H1 (cell line): ENCODE measurements around the gene DGUOK. TPM values are rescaled to one million over a fixed set of nuclear protein-coding genes. Genes with fewer than 3 reads are reported as not detected.

Source experiments
- CTCF ChIA-PET: fragments of 300-600 bp; sonication (Branson Sonifier 250); formaldehyde crosslinking; loops from one replicate; lab custom pipeline; 2021; ENCODE audit not compliant: partially characterized antibody; lab: Charles Lee
- POLR2A ChIA-PET: fragments of 300-600 bp; sonication (Branson Sonifier 250); formaldehyde crosslinking; loops from one replicate; lab custom pipeline; 2021; ENCODE audit warnings: inconsistent platforms; ENCODE audit not compliant: partially characterized antibody; lab: Charles Lee
- DNase-seq, 2 experiments: peaks; one replicate each; pipeline versions ENCODE4 v3.0.0 to v3.0.0-alpha.2; 2010 to 2022; ENCODE audit warnings: low spot score in 2 of 2, low read depth in 1 of 2, mixed read lengths in 1 of 2
- FAIRE-seq: peaks from 2 replicates; lab custom pipeline; 2011; peaks lifted over from hg19 to GRCh38; lab: Jason Lieb, UNC
- H2AFZ ChIP-seq: 2 replicates; pipeline ENCODE4 v1.8.1; 2012; ENCODE audit warnings: low read length, inconsistent platforms
- H2AK5ac ChIP-seq: 2 replicates; pipeline ENCODE4 v1.6.1; 2013; ENCODE audit warnings: low read depth, low read length
- H2BK120ac ChIP-seq: replicated peaks from 2 replicates; pipeline ENCODE3; 2013; ENCODE audit warnings: low read depth, low read length, inconsistent platforms
- H2BK12ac ChIP-seq: 2 replicates; pipeline ENCODE4 v1.6.1; 2013; ENCODE audit warnings: low read depth, low read length
- H2BK15ac ChIP-seq: 2 replicates; pipeline ENCODE4 v1.6.1; 2013; ENCODE audit warnings: low read length
- H2BK20ac ChIP-seq: 2 replicates; pipeline ENCODE4 v1.6.1; 2013; ENCODE audit warnings: low read length
- H2BK5ac ChIP-seq: 2 replicates; pipeline ENCODE4 v1.6.1; 2013; ENCODE audit warnings: low read depth, low read length
- H3K14ac ChIP-seq: 2 replicates; pipeline ENCODE4 v1.6.1; 2013; ENCODE audit warnings: inconsistent platforms; ENCODE audit not compliant: insufficient read length
- H3K18ac ChIP-seq: 2 replicates; pipeline ENCODE4 v1.6.1; 2013; ENCODE audit warnings: low read length; ENCODE audit errors: extremely low read depth
- H3K23ac ChIP-seq: 2 replicates; pipeline ENCODE4 v1.6.1; 2013; ENCODE audit warnings: inconsistent platforms; ENCODE audit not compliant: insufficient read length
- H3K23me2 ChIP-seq: 2 replicates; pipeline ENCODE4 v1.6.1; 2013; ENCODE audit warnings: low read depth, low read length
- H3K27ac ChIP-seq: 2 replicates; pipeline ENCODE4 v1.6.1; 2011; ENCODE audit warnings: low read depth, low read length, inconsistent platforms
- H3K27me3 ChIP-seq, 4 experiments: replicated peaks in 1 of 4; 1 replicate in 1 of 4; 2 replicates in 3 of 4; pipeline versions ENCODE4 v1.6.1 to v1.8.1; 2011 to 2013; ENCODE audit warnings: low read length in 3 of 4, mild to moderate bottlenecking in 3 of 4, inconsistent platforms in 2 of 4, mixed read lengths in 2 of 4, moderate library complexity in 1 of 4; ENCODE audit not compliant: control insufficient read depth in 3 of 4, insufficient read depth in 3 of 4; ENCODE audit errors: extremely low read depth in 1 of 4
- H3K36me3 ChIP-seq, 4 experiments: 2 replicates each; pipeline versions ENCODE4 v1.6.1 to v1.8.1; 2011 to 2013; ENCODE audit warnings: mild to moderate bottlenecking in 4 of 4, low read length in 3 of 4, moderate library complexity in 2 of 4, control low read depth in 1 of 4, inconsistent platforms in 1 of 4; ENCODE audit not compliant: insufficient read depth in 4 of 4, control insufficient read depth in 2 of 4
- H3K4ac ChIP-seq: replicated peaks from 2 replicates; pipeline ENCODE3; 2013; ENCODE audit warnings: low read length, low read depth, mixed read lengths, inconsistent platforms; ENCODE audit not compliant: insufficient read length
- H3K4me1 ChIP-seq, 4 experiments: replicated peaks in 1 of 4; 1 replicate in 1 of 4; 2 replicates in 3 of 4; pipeline versions ENCODE4 v1.6.1 to v1.8.1; 2011 to 2013; ENCODE audit warnings: low read length in 3 of 4, inconsistent platforms in 2 of 4, mixed read lengths in 1 of 4; ENCODE audit not compliant: insufficient read depth in 4 of 4, control insufficient read depth in 3 of 4
- H3K4me2 ChIP-seq, 2 experiments: 2 replicates each; pipeline versions ENCODE4 v1.6.1 to v1.8.1; 2011 to 2013; ENCODE audit warnings: low read depth in 2 of 2, low read length in 2 of 2, control low read depth in 1 of 2, inconsistent platforms in 1 of 2, mild to moderate bottlenecking in 1 of 2; ENCODE audit not compliant: insufficient read depth in 1 of 2
- H3K4me3 ChIP-seq, 4 experiments: fragments of 200-600, 300-600 bp in 1 of 4; sonication (generic), shearing (Covaris generic), sonication (Bioruptor Twin) in 1 of 4; 2 replicates each; pipeline versions ENCODE4 v1.5.1 to v1.8.1; 2011 to 2016; ENCODE audit warnings: low read length in 4 of 4, low read depth in 3 of 4, control low read depth in 2 of 4, inconsistent platforms in 2 of 4, mild to moderate bottlenecking in 2 of 4, mixed read lengths in 1 of 4, moderate library complexity in 1 of 4; ENCODE audit not compliant: insufficient read depth in 2 of 4; ENCODE audit errors: extremely low read depth in 1 of 4
- H3K56ac ChIP-seq: replicated peaks from 2 replicates; pipeline ENCODE3; 2013; ENCODE audit warnings: low read depth, mild to moderate bottlenecking, mixed read lengths, low read length, inconsistent platforms; ENCODE audit not compliant: insufficient read length
- H3K79me1 ChIP-seq: 2 replicates; pipeline ENCODE4 v1.6.1; 2013; ENCODE audit warnings: low read depth, low read length, control low read depth
- H3K79me2 ChIP-seq, 2 experiments: 2 replicates each; pipeline versions ENCODE4 v1.6.1 to v1.8.1; 2012 to 2013; ENCODE audit warnings: low read length in 2 of 2, mild to moderate bottlenecking in 2 of 2, inconsistent platforms in 1 of 2; ENCODE audit not compliant: insufficient read depth in 2 of 2, control insufficient read depth in 1 of 2
- H3K9ac ChIP-seq, 4 experiments: replicated peaks in 1 of 4; 1 replicate in 1 of 4; 2 replicates in 3 of 4; pipeline versions ENCODE4 v1.6.1 to v1.8.1; 2011 to 2013; ENCODE audit warnings: low read depth in 3 of 4, low read length in 3 of 4, control low read depth in 2 of 4, mild to moderate bottlenecking in 2 of 4, moderate library complexity in 2 of 4, inconsistent platforms in 1 of 4; ENCODE audit errors: extremely low read depth in 1 of 4
- H3K9me3 ChIP-seq, 2 experiments: 2 replicates each; pipeline versions ENCODE4 v1.6.1 to v1.8.1; 2012 to 2013; ENCODE audit warnings: mild to moderate bottlenecking in 2 of 2, moderate library complexity in 2 of 2, control low read depth in 1 of 2, inconsistent platforms in 1 of 2, low read depth in 1 of 2, low read length in 1 of 2, mixed read lengths in 1 of 2; ENCODE audit not compliant: insufficient read depth in 2 of 2
- H4K20me1 ChIP-seq, 2 experiments: replicated peaks in 1 of 2; 2 replicates each; pipeline versions ENCODE3 to v1.8.1; 2011 to 2013; ENCODE audit warnings: inconsistent platforms in 2 of 2, low read length in 2 of 2, mild to moderate bottlenecking in 1 of 2; ENCODE audit not compliant: insufficient read depth in 2 of 2, control insufficient read depth in 1 of 2
- H4K5ac ChIP-seq: 2 replicates; pipeline ENCODE4 v1.6.1; 2013; ENCODE audit warnings: low read length, low read depth, mixed read lengths, inconsistent platforms; ENCODE audit not compliant: insufficient read length
- H4K8ac ChIP-seq: 2 replicates; pipeline ENCODE4 v1.8.0; 2013; ENCODE audit warnings: mild to moderate bottlenecking, moderate library complexity, low read length, inconsistent platforms; ENCODE audit not compliant: insufficient read depth; ENCODE audit errors: extremely low read depth
- H4K91ac ChIP-seq: replicated peaks from 2 replicates; pipeline ENCODE3; 2013; ENCODE audit warnings: low read length, mixed read lengths, inconsistent platforms; ENCODE audit not compliant: insufficient read length
- ASH2L ChIP-seq: fragments of 200-600, 300-600 bp; sonication (generic); IDR thresholded peaks from one replicate; pipeline ENCODE4 v1.7.1; 2017; ENCODE audit warnings: low read length
- CBX5 ChIP-seq: fragments of 300-800, 300-1000 bp; sonication (generic); IDR thresholded peaks from 2 replicates; pipeline ENCODE4 v1.7.1; 2016; ENCODE audit warnings: antibody characterized with exemption, low read length, low read depth
- CHD2 ChIP-seq: IDR thresholded peaks from 2 replicates; pipeline ENCODE4 v1.6.1; 2012; ENCODE audit warnings: low read length, improper control_type of control experiment
- EP300 ChIP-seq, 2 experiments: IDR thresholded peaks; 1 replicate in 1 of 2; 2 replicates in 1 of 2; pipeline ENCODE4 v1.6.1; 2011 to 2012; ENCODE audit warnings: low read depth in 2 of 2, low read length in 2 of 2, mild to moderate bottlenecking in 2 of 2, borderline replicate concordance in 1 of 2, inconsistent platforms in 1 of 2, moderate library complexity in 1 of 2
- GABPA ChIP-seq: IDR thresholded peaks from 2 replicates; pipeline ENCODE4 v1.6.1; 2011; ENCODE audit warnings: mild to moderate bottlenecking, low read length, moderate library complexity, borderline replicate concordance; ENCODE audit not compliant: insufficient read depth
- WGBS, 2 experiments: shearing (Covaris generic) in 1 of 2; methylation state at CpG; one replicate each; pipeline versions ENCODE4 v1.1.6 to v1.1.7; 2013 to 2015; ENCODE audit warnings: low lambda C conversion rate in 2 of 2, mixed read lengths in 2 of 2, inconsistent platforms in 1 of 2, low coverage in 1 of 2, missing lambda C conversion rate in 1 of 2; ENCODE audit not compliant: insufficient replicate concordance in 2 of 2, insufficient coverage in 1 of 2, insufficient read length in 1 of 2; ENCODE audit errors: extremely low coverage in 1 of 2, missing lambda C conversion rate in 1 of 2; 5-methylcytosine and 5-hydroxymethylcytosine counted together
- polyA plus RNA-seq, 7 experiments: library from polyadenylated mRNA; depleted of rRNA in 3 of 7; stranded (reverse) in 5 of 7; unstranded in 2 of 7; fragments of >200 nt in 5 of 7; fragments of 200-250 nt in 2 of 7; gene quantifications; 1 replicate in 5 of 7; 2 replicates in 1 of 7; 4 replicates in 1 of 7; pipeline versions ENCODE4 v1.2.1 to v1.2.3, GENCODE V29; 2011 to 2013; ENCODE audit warnings: missing spikeins in 2 of 7, mixed read lengths in 2 of 7
- total RNA-seq: library from RNA; stranded (reverse); fragmentation: NEBNext Ultra II Directional; extraction: Animal tissue kit (Norgen Biotek cat#: 25700); gene quantifications from 2 replicates; pipeline ENCODE4 v1.2.1, GENCODE V29; 2021

Gene DGUOK
- total and polyA plus RNA-seq, 2 of the 8 experiments (the other 6 are each of a cell fraction or from before 2014, with no cell fraction given) = 110 to 168 TPM

GRCh38 chr2:73970141-73970803 lies 43.6 kb downstream of the DGUOK start:
- H3K56ac ChIP-seq = no peak overlapping the region
- no peak overlapping the region for H3K4ac ChIP-seq
- TF ChIP-seq GABPA = no peak
- TF ChIP-seq EP300 (IDR thresholded peaks at IDR 0.05; ENCODE audit: borderline replicate concordance in 1 of 2, low read depth in 2 of 2, low read length in 2 of 2) = no peak
- no peak for TF ChIP-seq ASH2L
- TF ChIP-seq CBX5 = no peak
- TF ChIP-seq CHD2 = no peak
- H2BK12ac ChIP-seq = no peak overlapping the region
- H3K4me1 ChIP-seq = peaks cover 0 to 2% (median under 1%) of the 10 kb centered on the region in 4 experiments; a peak in 1 of 7 replicates
- no peaks in the 10 kb centered on the region for H3K9me3 ChIP-seq
- H3K18ac ChIP-seq = no peak overlapping the region
- H2BK120ac ChIP-seq = no peak overlapping the region
- H3K27me3 ChIP-seq = no peaks in the 10 kb centered on the region; a peak in 1 of 7 replicates
- CTCF ChIA-PET = interaction anchor here (1.0 to 1.7 kb wide), 6 partner anchors 8 to 181 kb away, joined by 3 to 4 read pairs (median 3); no protein-coding TSS in a partner anchor
- no peaks in the 10 kb centered on the region for H3K36me3 ChIP-seq
- no peak overlapping the region for H2AK5ac ChIP-seq
- POLR2A ChIA-PET = interaction anchor here (1.4 kb wide), 1 partner anchor 18 kb away, joined by 4 read pairs; no protein-coding TSS in a partner anchor
- DNase-seq (no peak), FAIRE-seq (no peak)
- H3K23me2 ChIP-seq = no peaks in the 10 kb centered on the region
- H3K4me2 ChIP-seq = no peak overlapping the region
- H3K14ac ChIP-seq = no peak overlapping the region
- no peaks in the 10 kb centered on the region for H3K79me2 ChIP-seq
- H3K4me3 ChIP-seq = no peak overlapping the region
- no peaks in the 10 kb centered on the region for H3K79me1 ChIP-seq
- no peak overlapping the region for H2BK15ac ChIP-seq
- H3K27ac ChIP-seq = no peak overlapping the region
- peaks cover 0 to 3% of the 10 kb centered on the region in 2 experiments for H4K20me1 ChIP-seq
- no peak overlapping the region for H2AFZ ChIP-seq
- no peak overlapping the region for H4K5ac ChIP-seq
- WGBS, 2 experiments = 85% methylated on average over 6 of the region's 6 CpGs; no CpG with 5 or more reads in 1 of the 2 experiments
- no peak overlapping the region for H2BK20ac ChIP-seq
- no peak overlapping the region for H4K8ac ChIP-seq
- H4K91ac ChIP-seq = no peak overlapping the region
- no peak overlapping the region for H3K9ac ChIP-seq
- no peak overlapping the region for H2BK5ac ChIP-seq
- no peak overlapping the region for H3K23ac ChIP-seq
